GM06990 (cell line): ENCODE measurements around the gene MED16.

ENCODE experiments used
- DNase-seq: peaks from one replicate; pipeline ENCODE4 v3.0.0-alpha.2; 2011; ENCODE audit not compliant: insufficient read length; ENCODE audit errors: extremely low read depth
- H3K27me3 ChIP-seq: replicated peaks from 2 replicates; pipeline ENCODE4 v1.6.0; 2011; ENCODE audit warnings: low read length; ENCODE audit not compliant: control insufficient read depth, insufficient read depth
- H3K36me3 ChIP-seq: 2 replicates; pipeline ENCODE4 v1.5.1; 2011; ENCODE audit warnings: low read length; ENCODE audit not compliant: control insufficient read depth, insufficient read depth
- H3K4me3 ChIP-seq: replicated peaks from 2 replicates; pipeline ENCODE4 v1.5.1; 2011; ENCODE audit warnings: low read depth, mild to moderate bottlenecking, control low read depth, low read length
- TF ChIP-seq, protein P1 (sequence below): IDR thresholded peaks from 2 replicates; pipeline ENCODE4 v1.5.1; 2011; ENCODE audit warnings: low read length, control low read depth, mild to moderate bottlenecking, inconsistent platforms; ENCODE audit not compliant: insufficient read depth, poor library complexity, severe bottlenecking

Gene MED16

DNA sequence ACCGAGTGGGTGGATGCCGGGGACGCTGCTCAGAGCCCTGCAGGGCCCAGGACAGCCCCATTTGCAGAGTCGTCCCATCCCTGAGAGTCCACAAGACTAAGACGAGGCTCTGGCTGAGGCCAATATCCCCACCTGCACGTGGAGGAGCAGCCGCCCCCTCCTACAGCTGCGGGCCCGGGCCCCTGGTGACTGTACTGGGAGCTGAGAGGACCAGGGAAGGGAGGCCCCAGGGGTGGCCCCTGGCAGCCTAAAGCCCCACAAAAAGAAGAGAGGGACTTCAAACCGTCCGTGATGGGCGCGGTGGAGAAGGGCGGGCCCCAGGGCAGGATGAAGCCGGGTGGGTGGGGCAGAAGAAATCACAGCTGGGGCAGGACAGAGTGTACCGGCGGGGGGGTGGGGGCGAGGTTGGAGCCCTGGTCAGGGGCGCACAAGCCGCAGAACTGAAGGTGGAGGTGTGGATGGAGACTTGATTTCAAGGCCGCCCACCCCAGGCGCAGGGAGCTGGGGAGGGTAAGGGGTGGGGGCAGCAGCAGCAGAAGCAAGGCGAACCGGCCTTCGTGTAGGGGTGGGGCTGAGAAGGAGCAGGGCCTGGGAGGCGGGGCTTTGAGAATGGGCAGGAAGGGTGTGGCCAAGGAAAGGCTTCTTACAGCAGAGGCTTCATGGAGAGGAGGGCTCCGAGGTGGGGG is 20.6 kb downstream of the MED16 start:
- Histone ChIP-seq H3K36me3 (peaks cover 16% of the 10 kb centered on the region), H3K4me3 (peak overlapping the region; percentile 46), H3K27me3 (no peaks in the 10 kb centered on the region)
- TF ChIP-seq, protein P1, sequence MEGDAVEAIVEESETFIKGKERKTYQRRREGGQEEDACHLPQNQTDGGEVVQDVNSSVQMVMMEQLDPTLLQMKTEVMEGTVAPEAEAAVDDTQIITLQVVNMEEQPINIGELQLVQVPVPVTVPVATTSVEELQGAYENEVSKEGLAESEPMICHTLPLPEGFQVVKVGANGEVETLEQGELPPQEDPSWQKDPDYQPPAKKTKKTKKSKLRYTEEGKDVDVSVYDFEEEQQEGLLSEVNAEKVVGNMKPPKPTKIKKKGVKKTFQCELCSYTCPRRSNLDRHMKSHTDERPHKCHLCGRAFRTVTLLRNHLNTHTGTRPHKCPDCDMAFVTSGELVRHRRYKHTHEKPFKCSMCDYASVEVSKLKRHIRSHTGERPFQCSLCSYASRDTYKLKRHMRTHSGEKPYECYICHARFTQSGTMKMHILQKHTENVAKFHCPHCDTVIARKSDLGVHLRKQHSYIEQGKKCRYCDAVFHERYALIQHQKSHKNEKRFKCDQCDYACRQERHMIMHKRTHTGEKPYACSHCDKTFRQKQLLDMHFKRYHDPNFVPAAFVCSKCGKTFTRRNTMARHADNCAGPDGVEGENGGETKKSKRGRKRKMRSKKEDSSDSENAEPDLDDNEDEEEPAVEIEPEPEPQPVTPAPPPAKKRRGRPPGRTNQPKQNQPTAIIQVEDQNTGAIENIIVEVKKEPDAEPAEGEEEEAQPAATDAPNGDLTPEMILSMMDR, result no peak
- peak; percentile 84 for DNase-seq

DNA sequence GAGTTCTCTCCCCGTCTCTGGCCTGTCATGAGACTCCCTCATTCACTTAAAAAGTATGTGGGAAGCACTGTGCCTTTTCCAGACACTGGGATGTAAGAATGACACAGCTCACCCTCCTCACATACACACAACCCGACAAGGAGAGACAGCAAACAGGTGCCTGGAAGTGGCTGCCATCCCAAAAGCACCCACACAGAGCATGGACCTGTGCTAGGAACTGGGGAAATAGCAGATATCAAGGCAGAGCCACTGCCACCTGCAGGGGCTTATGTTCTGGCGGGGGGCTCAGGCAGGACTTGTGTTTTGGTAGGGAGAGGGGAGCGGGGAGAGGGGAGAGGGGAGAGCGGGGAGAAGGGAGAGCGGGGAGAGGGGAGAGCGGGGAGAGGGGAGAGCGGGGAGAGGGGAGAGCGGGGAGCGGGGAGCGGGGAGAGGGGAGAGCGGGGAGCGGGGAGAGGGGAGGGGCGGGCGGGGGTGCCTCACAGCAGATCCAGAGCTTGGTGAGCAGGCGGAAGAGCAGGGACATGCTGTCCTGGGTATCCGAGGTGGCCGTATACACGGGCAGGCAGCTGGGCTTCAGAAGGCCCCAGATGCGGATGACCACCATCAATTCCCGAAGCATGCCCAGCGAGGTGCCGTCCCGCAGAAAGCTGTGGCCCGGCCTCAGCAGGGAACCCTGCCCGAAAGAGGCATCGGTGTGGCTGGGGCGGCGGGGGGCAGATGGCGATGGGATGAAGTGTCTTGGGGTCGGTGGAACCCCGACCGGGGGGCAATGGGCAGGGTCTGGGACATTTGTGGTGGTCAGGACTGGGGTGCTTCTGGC is 21.3 kb downstream of the MED16 start:
- TF ChIP-seq, protein P1, result no peak
- Histone ChIP-seq H3K27me3 (no peaks in the 10 kb centered on the region), H3K4me3 (no peak overlapping the region), H3K36me3 (peaks cover 14% of the 10 kb centered on the region)
- no peak for DNase-seq

DNA sequence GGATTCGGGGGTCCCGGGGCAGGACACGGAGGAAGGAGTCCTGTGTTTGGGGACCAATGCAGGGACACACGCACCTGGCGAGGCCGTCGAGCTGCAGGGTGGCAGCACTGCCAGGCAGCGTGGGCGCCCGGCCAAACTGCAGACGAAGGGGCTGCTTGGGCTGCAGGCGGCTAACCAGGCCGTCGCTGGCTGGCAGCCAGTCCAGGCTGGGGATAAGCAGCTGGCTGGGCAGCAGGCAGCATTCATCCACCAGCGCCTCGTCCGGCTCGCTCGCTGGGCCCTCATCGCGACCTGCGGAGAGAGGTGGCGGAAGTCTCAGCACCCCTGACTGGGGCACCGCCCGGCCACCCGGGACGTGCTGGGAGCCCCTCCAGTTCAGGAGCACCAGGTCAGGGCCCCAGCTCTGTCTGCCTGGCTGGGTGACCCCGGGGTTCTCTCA is 22.0 kb downstream of the MED16 start:
- Histone ChIP-seq H3K27me3 (no peaks in the 10 kb centered on the region), H3K4me3 (no peak overlapping the region), H3K36me3 (peaks cover 14% of the 10 kb centered on the region)
- TF ChIP-seq, protein P1, result no peak
- no peak for DNase-seq

DNA sequence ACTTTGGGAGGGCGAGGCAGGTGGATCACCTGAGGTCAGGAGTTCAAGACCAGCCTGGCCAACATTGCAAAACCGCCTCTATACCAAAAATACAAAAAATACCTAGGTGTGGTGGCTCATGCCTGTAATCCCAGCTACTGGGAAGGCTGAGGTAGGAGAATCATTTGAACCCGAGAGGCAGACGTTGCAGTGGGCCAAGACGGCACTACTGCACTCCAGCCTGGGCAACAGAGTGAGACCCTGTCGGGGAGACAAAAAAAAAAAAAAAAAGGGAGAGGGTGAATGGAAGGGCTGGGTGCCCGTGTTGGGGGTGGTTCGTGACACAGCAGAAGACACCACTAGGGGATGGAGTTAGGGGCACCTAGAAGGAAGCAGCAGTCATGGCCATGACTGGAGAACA is 22.7 kb downstream of the MED16 start:
- peaks cover 11% of the 10 kb centered on the region for H3K36me3 ChIP-seq
- DNase-seq, result no peak
- no peaks in the 10 kb centered on the region for H3K27me3 ChIP-seq
- TF ChIP-seq, protein P1, result no peak
- H3K4me3 ChIP-seq, result no peak overlapping the region

DNA sequence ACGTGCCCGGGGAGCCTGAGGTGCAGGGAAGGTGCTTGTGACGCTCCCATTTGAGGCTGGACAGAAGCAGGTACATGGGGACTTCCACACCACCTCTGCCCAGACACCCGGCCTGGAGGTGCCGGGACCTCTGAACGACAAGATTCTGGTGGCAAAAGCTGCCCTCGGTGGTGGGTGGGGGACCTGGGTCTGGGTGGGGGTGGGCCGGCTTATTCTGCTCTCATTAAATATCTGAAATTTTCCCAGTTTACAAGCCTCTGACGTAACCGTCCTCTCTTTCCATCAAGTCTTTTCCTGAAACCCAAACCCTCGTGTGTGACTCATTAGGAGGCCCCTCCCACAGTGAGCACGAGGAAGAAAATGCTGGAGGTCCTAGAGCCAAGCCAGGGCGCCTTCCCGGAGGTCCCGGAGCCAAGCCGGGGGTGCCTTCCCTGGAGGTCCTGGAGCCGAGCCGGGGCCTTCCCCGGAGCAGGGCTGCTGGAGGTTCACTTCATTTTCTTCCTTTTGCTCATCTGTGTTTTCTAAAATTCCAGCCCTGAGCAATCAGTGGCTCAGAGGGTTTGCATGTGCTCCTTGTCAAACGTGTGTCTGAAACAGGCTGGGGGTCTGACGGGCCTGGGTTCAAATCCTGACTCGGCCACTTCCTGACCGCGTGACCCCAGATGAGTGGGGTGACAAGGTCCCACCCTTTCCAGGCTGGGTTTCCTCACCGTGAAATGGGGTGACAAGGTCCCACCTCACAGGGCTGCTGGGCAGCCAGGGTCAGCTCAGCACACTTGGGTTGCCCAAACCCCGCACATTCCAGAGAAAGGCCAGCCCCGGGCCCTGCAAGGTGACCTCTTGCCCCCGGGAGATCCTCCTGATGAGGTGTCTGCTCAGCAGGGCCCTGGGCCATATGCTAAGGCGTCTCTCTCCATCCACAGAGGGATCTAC is 23.5 kb downstream of the MED16 start:
- Histone ChIP-seq H3K27me3 (no peaks in the 10 kb centered on the region), H3K4me3 (no peak overlapping the region)
- no peak for DNase-seq

More for the DNA sequence above, 23.5 kb downstream of the MED16 start:
- TF ChIP-seq, protein P1, result no peak
- H3K36me3 ChIP-seq, result peaks cover 11% of the 10 kb centered on the region
